Hepatocyte (in vitro differentiated cells): ENCODE measurements around the gene SEMA3A. TPM values are rescaled to one million over a fixed set of nuclear protein-coding genes. Genes with fewer than 3 reads are reported as not detected.

Source experiments
- DNase-seq: peaks from one replicate; pipeline ENCODE4 v3.0.0-alpha.2; 2016; ENCODE audit warnings: low spot score
- H2AFZ ChIP-seq: fragments of 200-600 bp; sonication (generic); 2 replicates; pipeline ENCODE4 v1.6.0; 2016; ENCODE audit warnings: antibody characterized with exemption, mild to moderate bottlenecking
- H3K27ac ChIP-seq: fragments of 200-600 bp; sonication (generic); 2 replicates; pipeline ENCODE4 v1.5.1; 2016; ENCODE audit warnings: mild to moderate bottlenecking
- H3K27me3 ChIP-seq: fragments of 200-600 bp; sonication (generic); 2 replicates; pipeline ENCODE4 v1.6.1; 2016
- H3K36me3 ChIP-seq: fragments of 200-600 bp; sonication (generic); replicated peaks from 2 replicates; pipeline ENCODE4 v1.5.1; 2016; ENCODE audit warnings: low read depth; ENCODE audit not compliant: insufficient read depth
- H3K4me1 ChIP-seq: fragments of 200-600 bp; sonication (generic); 2 replicates; pipeline ENCODE4 v1.5.1; 2016; ENCODE audit warnings: mild to moderate bottlenecking, moderate library complexity; ENCODE audit not compliant: insufficient read depth
- H3K4me2 ChIP-seq: fragments of 200-600 bp; sonication (generic); 2 replicates; pipeline ENCODE4 v1.6.0; 2016
- H3K4me3 ChIP-seq: fragments of 200-600 bp; sonication (generic); 2 replicates; pipeline ENCODE4 v1.5.1; 2016; ENCODE audit warnings: mild to moderate bottlenecking
- H3K79me2 ChIP-seq: fragments of 200-600 bp; sonication (generic); 2 replicates; pipeline ENCODE4 v1.6.0; 2017; ENCODE audit warnings: mild to moderate bottlenecking
- H3K9me2 ChIP-seq: fragments of 200-600 bp; sonication (generic); replicated peaks from 2 replicates; pipeline ENCODE4 v1.6.0; 2017; ENCODE audit warnings: mild to moderate bottlenecking; ENCODE audit not compliant: insufficient read depth
- H3K9me3 ChIP-seq: fragments of 200-600 bp; sonication (generic); 2 replicates; pipeline ENCODE4 v1.5.1; 2016; ENCODE audit warnings: low read depth, mild to moderate bottlenecking
- H4K20me1 ChIP-seq: fragments of 200-600 bp; sonication (generic); 2 replicates; pipeline ENCODE4 v1.6.0; 2016; ENCODE audit warnings: mild to moderate bottlenecking; ENCODE audit not compliant: insufficient read depth, poor library complexity, severe bottlenecking
- CTCF ChIP-seq: fragments of 200-600 bp; sonication (generic); IDR thresholded peaks from 2 replicates; pipeline ENCODE4 v1.5.1; 2016; ENCODE audit warnings: antibody characterized with exemption, mild to moderate bottlenecking; ENCODE audit not compliant: poor library complexity
- EZH2 ChIP-seq: fragments of 200-600 bp; sonication (generic); IDR thresholded peaks from 2 replicates; pipeline ENCODE4 v1.6.1; 2016; ENCODE audit warnings: antibody characterized with exemption, mild to moderate bottlenecking, borderline replicate concordance
- EZH2phosphoT487 ChIP-seq: fragments of 200-600 bp; sonication (generic); IDR thresholded peaks from one replicate; pipeline ENCODE4 v1.6.1; 2018; ENCODE audit warnings: antibody characterized with exemption, mild to moderate bottlenecking, low read depth, moderate library complexity; ENCODE audit not compliant: unreplicated experiment, severe bottlenecking
- WGBS: methylation state at CpG from one replicate; pipeline ENCODE4 v1.1.6; 2016; ENCODE audit warnings: low lambda C conversion rate; ENCODE audit errors: missing lambda C conversion rate; 5-methylcytosine and 5-hydroxymethylcytosine counted together
- polyA plus RNA-seq: library from polyadenylated mRNA; unstranded; fragments of >200 nt; fragmentation: Nextera tagmentation; extraction: Ambion mirVana; gene quantifications from 2 replicates; pipeline ENCODE4 v1.2.1, GENCODE V29; 2016
- total RNA-seq: library from RNA; depleted of rRNA; stranded (reverse); fragments of >200 nt; gene quantifications from 2 replicates; pipeline ENCODE4 v1.2.3, GENCODE V29; 2014

The SEMA3A gene
- total and polyA plus RNA-seq, 2 experiments from 2014 or later = 19.3 to 64.6 TPM

DNA sequence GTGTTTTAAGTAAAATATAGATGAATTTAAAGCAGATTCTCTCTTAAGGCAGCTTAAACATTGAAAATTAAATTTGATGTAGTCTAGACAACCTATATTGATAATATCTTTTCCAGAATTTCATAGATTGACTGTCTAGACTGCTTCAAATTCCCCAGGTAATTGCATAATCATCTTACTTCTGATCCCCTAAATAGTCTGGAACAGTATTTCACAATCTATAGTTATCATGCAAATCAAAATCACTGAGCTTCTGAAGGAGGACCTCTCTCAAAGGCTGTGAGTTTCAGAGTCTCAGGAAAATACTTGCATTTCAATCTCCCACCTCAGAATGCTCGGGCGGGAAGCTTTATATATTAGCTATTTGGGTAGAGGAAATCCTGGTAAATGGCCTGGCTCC is 87.3 kb downstream of the SEMA3A start:
- Histone ChIP-seq H3K4me2 (no peak overlapping the region), H3K79me2 (peaks cover 9% of the 10 kb centered on the region), H3K27me3 (no peaks in the 10 kb centered on the region), H4K20me1 (no peaks in the 10 kb centered on the region), H3K9me2 (no peaks in the 10 kb centered on the region), H3K4me1 (no peaks in the 10 kb centered on the region), H3K36me3 (no peaks in the 10 kb centered on the region), H2AFZ (no peak overlapping the region), H3K9me3 (no peaks in the 10 kb centered on the region), H3K4me3 (no peak overlapping the region), H3K27ac (no peak overlapping the region)
- WGBS = 94% methylated on average over 2 of the region's 2 CpGs
- TF ChIP-seq EZH2phosphoT487 = no peak
- no peak for TF ChIP-seq EZH2
- no peak for TF ChIP-seq CTCF
- no peak for DNase-seq

GRCh38 chr7:84106291-84106690 is 88.3 kb downstream of the SEMA3A start:
- Histone ChIP-seq H3K27me3 (no peaks in the 10 kb centered on the region), H3K9me2 (no peaks in the 10 kb centered on the region), H3K79me2 (peaks cover 9% of the 10 kb centered on the region), H2AFZ (no peak overlapping the region), H4K20me1 (no peaks in the 10 kb centered on the region), H3K4me3 (no peak overlapping the region), H3K4me1 (no peaks in the 10 kb centered on the region), H3K27ac (no peak overlapping the region), H3K4me2 (no peak overlapping the region), H3K36me3 (no peaks in the 10 kb centered on the region), H3K9me3 (no peaks in the 10 kb centered on the region)
- no peak for TF ChIP-seq CTCF
- TF ChIP-seq EZH2 = no peak
- TF ChIP-seq EZH2phosphoT487 = no peak
- WGBS = 76% methylated on average over 3 of the region's 3 CpGs
- no peak for DNase-seq

DNA sequence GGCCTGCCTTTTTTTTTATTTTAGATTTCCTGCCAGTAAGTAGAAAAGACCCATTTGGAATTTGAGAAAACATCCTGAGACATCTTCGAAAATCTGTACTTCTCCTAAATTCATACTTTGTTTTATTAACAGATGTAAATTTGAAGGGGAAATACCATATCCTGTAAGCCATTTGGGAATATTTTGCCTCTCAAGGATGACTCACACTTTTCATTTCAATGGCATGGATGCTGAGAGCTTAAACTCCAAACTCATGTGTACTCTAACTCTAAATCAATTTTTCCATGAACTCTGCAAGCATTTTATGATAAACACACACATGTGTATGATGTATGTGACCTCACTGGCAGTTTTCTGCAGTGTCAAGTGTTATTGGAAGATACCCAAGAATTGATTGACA is 89.0 kb downstream of the SEMA3A start:
- Histone ChIP-seq H4K20me1 (no peaks in the 10 kb centered on the region), H3K4me1 (no peaks in the 10 kb centered on the region), H3K9me2 (no peaks in the 10 kb centered on the region), H3K36me3 (no peaks in the 10 kb centered on the region), H3K9me3 (no peaks in the 10 kb centered on the region), H3K4me3 (no peak overlapping the region), H2AFZ (no peak overlapping the region), H3K27me3 (no peaks in the 10 kb centered on the region), H3K4me2 (no peak overlapping the region), H3K27ac (no peak overlapping the region), H3K79me2 (peaks cover 9% of the 10 kb centered on the region)
- no peak for DNase-seq
- 68% methylated on average over 1 of the region's 1 CpG for WGBS
- TF ChIP-seq EZH2 = no peak
- no peak for TF ChIP-seq CTCF
- TF ChIP-seq EZH2phosphoT487 = no peak

DNA sequence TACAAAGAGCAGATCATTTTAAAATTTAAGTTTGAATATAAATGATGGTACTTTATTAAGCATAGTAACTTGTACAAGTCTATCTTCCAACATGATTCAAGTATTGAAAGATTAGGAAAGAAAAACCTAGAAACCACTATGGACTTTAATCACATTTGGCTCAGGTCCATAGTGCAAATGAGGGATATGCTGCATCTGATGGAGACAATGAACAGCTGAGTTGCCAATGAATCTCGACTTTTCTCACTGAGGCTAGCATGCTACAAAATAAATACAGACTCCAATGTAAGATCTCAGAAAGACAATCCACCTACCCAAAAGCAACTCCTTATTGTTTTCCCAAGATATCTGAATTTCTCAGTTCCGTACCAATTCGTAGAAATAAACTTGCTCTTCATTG is 89.8 kb downstream of the SEMA3A start:
- Histone ChIP-seq H3K79me2 (peaks cover 9% of the 10 kb centered on the region), H3K4me2 (no peak overlapping the region), H3K9me2 (no peaks in the 10 kb centered on the region), H3K4me3 (no peak overlapping the region), H3K9me3 (no peaks in the 10 kb centered on the region), H2AFZ (no peak overlapping the region), H3K36me3 (no peaks in the 10 kb centered on the region), H3K27ac (no peak overlapping the region), H3K27me3 (no peaks in the 10 kb centered on the region), H3K4me1 (no peaks in the 10 kb centered on the region), H4K20me1 (no peaks in the 10 kb centered on the region)
- no peak for TF ChIP-seq CTCF
- TF ChIP-seq EZH2phosphoT487 = no peak
- no peak for TF ChIP-seq EZH2
- 94% methylated on average over 3 of the region's 3 CpGs for WGBS
- DNase-seq = no peak
